ENCODE data around the gene EIF4G3.

The EIF4G3 gene

DNA sequence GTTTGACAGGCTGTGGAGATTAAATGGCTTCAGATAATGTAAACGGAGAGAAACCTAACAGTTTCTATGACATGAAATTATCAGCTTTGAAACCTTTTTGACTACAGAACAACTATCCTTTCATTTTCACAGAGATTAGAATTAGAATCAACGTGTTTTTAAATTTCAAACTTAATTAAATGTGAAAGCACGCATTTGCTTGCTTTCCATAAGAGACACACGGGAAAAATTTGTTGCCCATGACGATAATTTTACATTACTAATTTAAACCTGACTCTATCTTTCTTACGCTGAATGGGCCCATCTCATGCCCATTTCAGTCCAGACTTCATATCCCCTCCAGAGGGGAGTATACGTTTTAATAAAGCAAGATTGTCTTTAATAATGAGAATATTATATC lies 297.9 kb downstream of the EIF4G3 start:
- TF ChIP-seq, protein P1, sequence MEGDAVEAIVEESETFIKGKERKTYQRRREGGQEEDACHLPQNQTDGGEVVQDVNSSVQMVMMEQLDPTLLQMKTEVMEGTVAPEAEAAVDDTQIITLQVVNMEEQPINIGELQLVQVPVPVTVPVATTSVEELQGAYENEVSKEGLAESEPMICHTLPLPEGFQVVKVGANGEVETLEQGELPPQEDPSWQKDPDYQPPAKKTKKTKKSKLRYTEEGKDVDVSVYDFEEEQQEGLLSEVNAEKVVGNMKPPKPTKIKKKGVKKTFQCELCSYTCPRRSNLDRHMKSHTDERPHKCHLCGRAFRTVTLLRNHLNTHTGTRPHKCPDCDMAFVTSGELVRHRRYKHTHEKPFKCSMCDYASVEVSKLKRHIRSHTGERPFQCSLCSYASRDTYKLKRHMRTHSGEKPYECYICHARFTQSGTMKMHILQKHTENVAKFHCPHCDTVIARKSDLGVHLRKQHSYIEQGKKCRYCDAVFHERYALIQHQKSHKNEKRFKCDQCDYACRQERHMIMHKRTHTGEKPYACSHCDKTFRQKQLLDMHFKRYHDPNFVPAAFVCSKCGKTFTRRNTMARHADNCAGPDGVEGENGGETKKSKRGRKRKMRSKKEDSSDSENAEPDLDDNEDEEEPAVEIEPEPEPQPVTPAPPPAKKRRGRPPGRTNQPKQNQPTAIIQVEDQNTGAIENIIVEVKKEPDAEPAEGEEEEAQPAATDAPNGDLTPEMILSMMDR (IDR thresholded peaks at IDR 0.05): no peak
- no peak for DNase-seq (ENCODE audit: low spot score)
- Histone ChIP-seq H3K4me3 (no peak overlapping the region), H3K27ac (no peak overlapping the region)

DNA sequence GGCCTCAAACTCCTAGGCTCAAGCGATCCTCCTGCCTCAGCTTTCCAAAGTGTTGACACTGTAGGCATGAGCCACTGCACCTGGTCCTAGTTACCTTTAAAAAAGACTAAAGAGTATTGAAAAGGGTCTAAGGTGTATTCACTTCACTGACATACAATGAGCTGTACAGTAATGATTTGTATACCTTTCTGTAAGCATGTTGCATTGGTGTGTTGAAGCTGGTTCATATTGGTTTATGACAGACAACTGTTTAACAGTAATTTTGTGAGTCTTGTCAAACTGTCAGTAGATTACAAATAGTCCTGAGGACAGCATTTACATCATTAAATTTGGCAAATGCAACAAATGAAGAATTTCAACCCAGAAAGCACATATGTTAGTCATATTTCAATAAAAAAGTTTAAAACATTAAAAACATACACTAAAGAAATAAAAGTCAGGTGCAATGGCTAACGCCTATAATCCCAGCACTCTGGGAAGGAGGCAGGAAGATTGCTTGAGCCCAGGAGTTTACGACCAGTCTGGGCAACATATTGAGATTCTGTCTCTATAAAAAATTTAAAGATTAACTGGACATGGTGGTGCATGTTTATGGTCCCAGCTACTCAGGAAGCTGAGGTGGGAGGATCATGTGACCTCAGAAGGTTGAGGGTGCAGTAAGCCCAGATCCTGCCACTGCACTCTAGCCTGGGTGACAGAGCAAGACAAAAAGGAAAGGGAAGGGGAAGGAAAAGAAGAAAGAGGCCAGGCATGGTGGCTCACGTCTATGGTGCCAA lies 301.3 kb downstream of the EIF4G3 start:
- no peak overlapping the region for H3K27ac ChIP-seq
- H3K4me3 ChIP-seq: no peak overlapping the region
- no peak for DNase-seq (ENCODE audit: low spot score)
- TF ChIP-seq, protein P1 (IDR thresholded peaks at IDR 0.05): no peak

DNA sequence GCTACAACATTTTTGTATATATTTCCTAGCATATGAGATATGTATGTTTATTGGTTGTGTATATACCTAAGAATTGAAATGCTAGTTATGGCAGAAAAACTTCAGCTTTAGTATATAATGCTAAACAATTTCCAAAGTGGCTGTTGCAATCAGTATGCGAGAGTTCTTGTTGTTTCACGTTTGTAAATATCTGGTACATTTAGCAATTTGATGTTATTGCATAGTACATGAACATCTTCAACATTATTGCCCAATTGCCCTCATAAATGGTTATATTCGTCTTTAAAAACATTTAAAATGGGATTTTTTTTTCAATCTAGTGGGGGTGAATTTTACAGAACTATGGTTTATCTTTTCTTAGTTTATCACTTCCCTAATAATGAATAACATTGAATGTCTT lies 303.4 kb downstream of the EIF4G3 start:
- Histone ChIP-seq H3K4me3 (no peak overlapping the region), H3K27ac (no peak overlapping the region)
- no peak for DNase-seq (ENCODE audit: low spot score)
- TF ChIP-seq, protein P1 (IDR thresholded peaks at IDR 0.05): no peak

- H3K4me3 ChIP-seq: no peak overlapping the region
- no peak overlapping the region for H3K27ac ChIP-seq
- TF ChIP-seq, protein P1 (IDR thresholded peaks at IDR 0.05): no peak
- DNase-seq (ENCODE audit: low spot score): no peak
These were observed 305.3 kb downstream of the EIF4G3 start for GRCh38 chr1:20871419-20871818.

DNA sequence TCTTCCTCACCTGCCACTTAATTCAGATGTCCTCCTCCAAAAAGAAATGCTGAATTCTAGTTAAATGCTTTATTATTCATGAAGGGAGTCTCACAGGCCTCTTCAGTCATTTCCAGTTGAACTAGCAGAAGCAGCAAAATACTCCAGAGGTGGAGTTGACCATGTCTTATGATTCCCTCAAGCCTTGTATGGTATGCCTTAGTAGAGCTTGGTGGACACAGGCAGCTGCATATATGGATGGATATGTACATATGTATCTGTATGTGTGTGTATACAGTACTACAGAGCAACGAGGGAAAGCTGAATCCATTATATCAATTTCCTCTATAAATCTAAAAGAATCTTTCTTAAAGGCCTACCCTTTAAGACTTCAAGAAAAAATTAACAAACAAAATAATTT lies 306.0 kb downstream of the EIF4G3 start:
- no peak overlapping the region for H3K4me3 ChIP-seq
- no peak overlapping the region for H3K27ac ChIP-seq
- no peak for DNase-seq (ENCODE audit: low spot score)
- TF ChIP-seq, protein P1 (IDR thresholded peaks at IDR 0.05): no peak

DNA sequence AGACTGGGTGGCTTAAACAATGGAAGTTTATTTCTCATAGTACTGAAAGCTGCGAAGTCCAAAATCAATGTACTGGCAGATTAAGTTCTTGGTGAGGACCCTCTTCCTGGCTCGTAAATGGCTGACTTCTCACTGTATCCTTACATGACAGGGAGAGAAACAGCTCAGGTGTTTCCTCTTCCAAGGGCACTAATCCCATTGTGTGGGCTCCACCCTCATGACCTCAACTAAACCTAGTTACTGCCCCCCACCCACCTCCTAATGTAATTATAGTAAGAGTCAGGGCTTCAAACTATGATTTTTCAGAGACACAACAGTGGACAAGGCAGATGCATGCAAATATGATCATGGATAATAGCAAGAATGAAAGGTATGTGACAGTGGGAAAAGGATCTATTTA lies 308.4 kb downstream of the EIF4G3 start:
- TF ChIP-seq, protein P1 (IDR thresholded peaks at IDR 0.05): no peak
- no peak for DNase-seq (ENCODE audit: low spot score)
- Histone ChIP-seq H3K27ac (no peak overlapping the region), H3K4me3 (no peak overlapping the region)

- no peak overlapping the region for H3K27ac ChIP-seq
- no peak for DNase-seq (ENCODE audit: low spot score)
- no peak overlapping the region for H3K4me3 ChIP-seq
- TF ChIP-seq, protein P1 (IDR thresholded peaks at IDR 0.05): no peak
These were observed 308.9 kb downstream of the EIF4G3 start for GRCh38 chr1:20867847-20868246.
